ENCODE data around the gene ADCY7. TPM values are rescaled to one million over a fixed set of nuclear protein-coding genes. Genes with fewer than 3 reads are reported as not detected.

ADCY7 gene
- total and polyA plus RNA-seq, 9 donors = 10.2 to 78.9 (median 36.4) TPM

GRCh38 chr16:50365791-50366575 lies 99.6 kb downstream of the ADCY7 start:
- DNase-seq = no peak
- Histone ChIP-seq H3K27me3 (no peaks in the 10 kb centered on the region), H3K36me3 (no peaks in the 10 kb centered on the region), H3K4me1 (ENCODE audit: insufficient read depth) (peaks cover 4% of the 10 kb centered on the region), H3K9me3 (no peaks in the 10 kb centered on the region), H3K4me3 (no peak overlapping the region), H3K27ac (no peak overlapping the region)
- TF ChIP-seq EP300 (IDR thresholded peaks at IDR 0.05) (no peak), POLR2A (IDR thresholded peaks at IDR 0.05) (no peak), CTCF (IDR thresholded peaks at IDR 0.05) (no peak)
- intact Hi-C loops (cut with DNase I) = loop anchor here in 2 of 4 donors (10.0 kb wide), 3 partner anchors 151 to 341 kb away; partner anchors contain the start of gene CNEP1R1 (in 1 of the 2)
- WGBS, 3 donors = 42 to 69% (median 48%) methylated on average over 2 of the region's 2 CpGs

Small RNAs within 50 kb of the gene (microRNA-seq; reads per million reads assigned to microRNA genes)
- gene MIR6771 = 0 reads per million in 3 donors

Small RNAs within 50 kb of the gene (small RNA-seq; reads per million reads assigned to genes)
- not detected for gene MIR6771

Other genes with a start within 250 kb of the ADCY7 start
- gene CNEP1R1, start 241.3 kb upstream of the ADCY7 start, total RNA-seq = 10 to 100 TPM in 6 of 7 donors, 1 to 10 TPM in 1; 9.4 to 19.0 (median 13.3) TPM
- gene CNEP1R1, start 241.3 kb upstream of the ADCY7 start, polyA plus RNA-seq = 10 to 100 TPM in 1 of 2 donors, 1 to 10 TPM in 1; 8.3 to 15.3 TPM
- gene HEATR3, start 200.6 kb upstream of the ADCY7 start, total RNA-seq = 10 to 100 TPM in 4 of 7 donors, 1 to 10 TPM in 3; 7.6 to 15.2 (median 10.7) TPM
- gene HEATR3, start 200.6 kb upstream of the ADCY7 start, polyA plus RNA-seq = 10 to 100 TPM in 1 of 2 donors, 1 to 10 TPM in 1; 2.4 to 10.7 TPM
- gene TENT4B, start 113.2 kb upstream of the ADCY7 start, total RNA-seq = 10 to 100 TPM in 6 of 7 donors, 1 to 10 TPM in 1; 9.7 to 17.7 (median 12.3) TPM
- gene TENT4B, start 113.2 kb upstream of the ADCY7 start, polyA plus RNA-seq = 10 to 100 TPM in 1 of 2 donors, 1 to 10 TPM in 1; 5.3 to 13.5 TPM
- 10 to 100 TPM; 30.0 to 58.7 (median 53.5) TPM for gene BRD7, start 102.4 kb downstream of the ADCY7 start, total RNA-seq
- 10 to 100 TPM; 33.9 to 75.1 TPM for gene BRD7, start 102.4 kb downstream of the ADCY7 start, polyA plus RNA-seq

Measured in ovary (tissue), 9 donors.